A549 (cell line): ENCODE data around the gene ATP9B.

ENCODE experiments used
- BHLHE40 ChIP-seq: IDR thresholded peaks from 2 replicates; pipeline ENCODE4 v1.6.1; 2012; ENCODE audit warnings: low read depth, low read length, inconsistent platforms
- NR3C1 ChIP-seq: fragments of >200 bp; sonication (Bioruptor Twin); formaldehyde crosslinking; IDR thresholded peaks from 3 replicates; pipeline ENCODE4 v1.6.1; 2017
- POLR2A ChIP-seq: IDR thresholded peaks from 2 replicates; pipeline ENCODE4 v1.6.1; 2012; ENCODE audit warnings: mild to moderate bottlenecking, low read length
- RFX5 ChIP-seq: fragments of 450-650 bp; IDR thresholded peaks from 2 replicates; pipeline ENCODE4 v1.7.1; 2014; ENCODE audit warnings: antibody characterized with exemption, mild to moderate bottlenecking, moderate library complexity
- SREBF2 ChIP-seq: fragments of 450-650 bp; IDR thresholded peaks from 2 replicates; pipeline ENCODE4 v1.6.1; 2014; ENCODE audit warnings: mild to moderate bottlenecking, moderate library complexity
- TF ChIP-seq, protein P1 (sequence below): fragments of >200 bp; sonication (Bioruptor Twin); formaldehyde crosslinking; IDR thresholded peaks from 3 replicates; pipeline ENCODE4 v1.5.1; 2016
- TF ChIP-seq, protein P2 (sequence below): IDR thresholded peaks from 2 replicates; pipeline ENCODE4 v1.6.1; 2012; ENCODE audit warnings: low read depth, borderline replicate concordance
- TF ChIP-seq, protein P3 (sequence below): fragments of 450-650 bp; IDR thresholded peaks from 2 replicates; pipeline ENCODE4 v1.6.1; 2014; ENCODE audit warnings: antibody characterized with exemption
- TF ChIP-seq, protein P4 (sequence below): fragments of 250-450 bp; sonication (Bioruptor Pico); IDR thresholded peaks from 2 replicates; pipeline ENCODE4 v1.5.0; 2021; ENCODE audit warnings: mild to moderate bottlenecking, moderate library complexity, borderline replicate concordance
- TF ChIP-seq, protein P5 (sequence below): IDR thresholded peaks from 2 replicates; pipeline ENCODE4 v1.6.1; 2012
- TF ChIP-seq, protein P6 (sequence below): fragments of 200-600 bp; sonication (generic); IDR thresholded peaks from 2 replicates; pipeline ENCODE4 v1.6.1; 2016; ENCODE audit warnings: antibody characterized with exemption, mild to moderate bottlenecking, moderate library complexity

DNA sequence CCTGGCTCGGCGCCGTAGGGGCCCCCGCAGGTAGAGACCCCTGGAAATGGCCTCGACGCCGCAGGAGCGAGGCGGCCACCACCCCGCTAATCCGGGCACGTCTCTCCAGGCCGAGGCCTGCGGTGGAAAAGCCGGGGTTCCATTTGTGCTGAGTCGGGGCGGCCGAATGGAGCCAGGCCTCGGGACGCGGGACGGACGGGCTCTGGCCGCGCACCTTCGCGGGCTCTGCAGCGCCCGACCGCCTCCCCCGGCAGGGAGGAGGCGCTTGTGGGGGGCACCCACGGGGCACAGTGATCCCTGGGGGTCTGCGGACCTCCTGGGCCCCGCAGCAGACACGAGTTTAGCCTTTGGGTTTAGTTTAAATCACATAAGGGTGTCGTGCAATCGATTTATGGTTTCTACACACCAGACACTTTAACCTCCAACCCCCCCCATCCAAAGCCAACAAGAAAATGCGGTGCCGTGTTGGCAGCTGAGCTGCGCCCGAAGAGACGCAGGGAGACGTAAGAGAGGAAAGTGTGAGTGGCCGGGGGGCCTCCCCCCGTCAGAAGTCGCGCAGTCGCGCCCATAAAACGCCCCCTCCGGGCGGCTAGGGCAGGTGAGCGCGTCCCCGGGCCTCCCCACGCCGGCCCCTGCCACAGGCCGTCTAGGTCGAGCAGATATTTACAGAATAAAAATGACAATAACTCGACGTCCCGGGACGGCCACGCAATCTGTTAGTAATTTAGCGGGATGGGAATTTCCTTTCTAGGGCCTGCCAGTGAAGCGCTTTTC lies 325.5 kb downstream of the ATP9B start:
- TF ChIP-seq, protein P1, sequence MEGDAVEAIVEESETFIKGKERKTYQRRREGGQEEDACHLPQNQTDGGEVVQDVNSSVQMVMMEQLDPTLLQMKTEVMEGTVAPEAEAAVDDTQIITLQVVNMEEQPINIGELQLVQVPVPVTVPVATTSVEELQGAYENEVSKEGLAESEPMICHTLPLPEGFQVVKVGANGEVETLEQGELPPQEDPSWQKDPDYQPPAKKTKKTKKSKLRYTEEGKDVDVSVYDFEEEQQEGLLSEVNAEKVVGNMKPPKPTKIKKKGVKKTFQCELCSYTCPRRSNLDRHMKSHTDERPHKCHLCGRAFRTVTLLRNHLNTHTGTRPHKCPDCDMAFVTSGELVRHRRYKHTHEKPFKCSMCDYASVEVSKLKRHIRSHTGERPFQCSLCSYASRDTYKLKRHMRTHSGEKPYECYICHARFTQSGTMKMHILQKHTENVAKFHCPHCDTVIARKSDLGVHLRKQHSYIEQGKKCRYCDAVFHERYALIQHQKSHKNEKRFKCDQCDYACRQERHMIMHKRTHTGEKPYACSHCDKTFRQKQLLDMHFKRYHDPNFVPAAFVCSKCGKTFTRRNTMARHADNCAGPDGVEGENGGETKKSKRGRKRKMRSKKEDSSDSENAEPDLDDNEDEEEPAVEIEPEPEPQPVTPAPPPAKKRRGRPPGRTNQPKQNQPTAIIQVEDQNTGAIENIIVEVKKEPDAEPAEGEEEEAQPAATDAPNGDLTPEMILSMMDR = no peak
- TF ChIP-seq NR3C1 (no peak), RFX5 (no peak), POLR2A (no peak), SREBF2 (no peak), BHLHE40 (no peak)
- TF ChIP-seq, protein P2, sequence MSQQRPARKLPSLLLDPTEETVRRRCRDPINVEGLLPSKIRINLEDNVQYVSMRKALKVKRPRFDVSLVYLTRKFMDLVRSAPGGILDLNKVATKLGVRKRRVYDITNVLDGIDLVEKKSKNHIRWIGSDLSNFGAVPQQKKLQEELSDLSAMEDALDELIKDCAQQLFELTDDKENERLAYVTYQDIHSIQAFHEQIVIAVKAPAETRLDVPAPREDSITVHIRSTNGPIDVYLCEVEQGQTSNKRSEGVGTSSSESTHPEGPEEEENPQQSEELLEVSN = no peak; the same call in 1 of the 2 replicates
- TF ChIP-seq, protein P3, sequence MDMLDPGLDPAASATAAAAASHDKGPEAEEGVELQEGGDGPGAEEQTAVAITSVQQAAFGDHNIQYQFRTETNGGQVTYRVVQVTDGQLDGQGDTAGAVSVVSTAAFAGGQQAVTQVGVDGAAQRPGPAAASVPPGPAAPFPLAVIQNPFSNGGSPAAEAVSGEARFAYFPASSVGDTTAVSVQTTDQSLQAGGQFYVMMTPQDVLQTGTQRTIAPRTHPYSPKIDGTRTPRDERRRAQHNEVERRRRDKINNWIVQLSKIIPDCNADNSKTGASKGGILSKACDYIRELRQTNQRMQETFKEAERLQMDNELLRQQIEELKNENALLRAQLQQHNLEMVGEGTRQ = no peak
- TF ChIP-seq, protein P4, sequence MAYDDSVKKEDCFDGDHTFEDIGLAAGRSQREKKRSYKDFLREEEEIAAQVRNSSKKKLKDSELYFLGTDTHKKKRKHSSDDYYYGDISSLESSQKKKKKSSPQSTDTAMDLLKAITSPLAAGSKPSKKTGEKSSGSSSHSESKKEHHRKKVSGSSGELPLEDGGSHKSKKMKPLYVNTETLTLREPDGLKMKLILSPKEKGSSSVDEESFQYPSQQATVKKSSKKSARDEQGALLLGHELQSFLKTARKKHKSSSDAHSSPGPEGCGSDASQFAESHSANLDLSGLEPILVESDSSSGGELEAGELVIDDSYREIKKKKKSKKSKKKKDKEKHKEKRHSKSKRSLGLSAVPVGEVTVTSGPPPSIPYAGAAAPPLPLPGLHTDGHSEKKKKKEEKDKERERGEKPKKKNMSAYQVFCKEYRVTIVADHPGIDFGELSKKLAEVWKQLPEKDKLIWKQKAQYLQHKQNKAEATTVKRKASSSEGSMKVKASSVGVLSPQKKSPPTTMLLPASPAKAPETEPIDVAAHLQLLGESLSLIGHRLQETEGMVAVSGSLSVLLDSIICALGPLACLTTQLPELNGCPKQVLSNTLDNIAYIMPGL = no peak
- TF ChIP-seq, protein P5, sequence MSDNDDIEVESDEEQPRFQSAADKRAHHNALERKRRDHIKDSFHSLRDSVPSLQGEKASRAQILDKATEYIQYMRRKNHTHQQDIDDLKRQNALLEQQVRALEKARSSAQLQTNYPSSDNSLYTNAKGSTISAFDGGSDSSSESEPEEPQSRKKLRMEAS = peak; percentile 40
- TF ChIP-seq, protein P6, sequence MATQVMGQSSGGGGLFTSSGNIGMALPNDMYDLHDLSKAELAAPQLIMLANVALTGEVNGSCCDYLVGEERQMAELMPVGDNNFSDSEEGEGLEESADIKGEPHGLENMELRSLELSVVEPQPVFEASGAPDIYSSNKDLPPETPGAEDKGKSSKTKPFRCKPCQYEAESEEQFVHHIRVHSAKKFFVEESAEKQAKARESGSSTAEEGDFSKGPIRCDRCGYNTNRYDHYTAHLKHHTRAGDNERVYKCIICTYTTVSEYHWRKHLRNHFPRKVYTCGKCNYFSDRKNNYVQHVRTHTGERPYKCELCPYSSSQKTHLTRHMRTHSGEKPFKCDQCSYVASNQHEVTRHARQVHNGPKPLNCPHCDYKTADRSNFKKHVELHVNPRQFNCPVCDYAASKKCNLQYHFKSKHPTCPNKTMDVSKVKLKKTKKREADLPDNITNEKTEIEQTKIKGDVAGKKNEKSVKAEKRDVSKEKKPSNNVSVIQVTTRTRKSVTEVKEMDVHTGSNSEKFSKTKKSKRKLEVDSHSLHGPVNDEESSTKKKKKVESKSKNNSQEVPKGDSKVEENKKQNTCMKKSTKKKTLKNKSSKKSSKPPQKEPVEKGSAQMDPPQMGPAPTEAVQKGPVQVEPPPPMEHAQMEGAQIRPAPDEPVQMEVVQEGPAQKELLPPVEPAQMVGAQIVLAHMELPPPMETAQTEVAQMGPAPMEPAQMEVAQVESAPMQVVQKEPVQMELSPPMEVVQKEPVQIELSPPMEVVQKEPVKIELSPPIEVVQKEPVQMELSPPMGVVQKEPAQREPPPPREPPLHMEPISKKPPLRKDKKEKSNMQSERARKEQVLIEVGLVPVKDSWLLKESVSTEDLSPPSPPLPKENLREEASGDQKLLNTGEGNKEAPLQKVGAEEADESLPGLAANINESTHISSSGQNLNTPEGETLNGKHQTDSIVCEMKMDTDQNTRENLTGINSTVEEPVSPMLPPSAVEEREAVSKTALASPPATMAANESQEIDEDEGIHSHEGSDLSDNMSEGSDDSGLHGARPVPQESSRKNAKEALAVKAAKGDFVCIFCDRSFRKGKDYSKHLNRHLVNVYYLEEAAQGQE = no peak
